Muscle layer of colon (tissue), 2 donors: ENCODE data around the gene ROBO1.
"Not testable (repeated sequence)": the region's sequence is repeated elsewhere in the genome, so short reads cannot be mapped to it uniquely, and the experiment has no call there.

Experiments used
- H3K27ac ChIP-seq: one replicate; pipeline ENCODE4 v1.7.0; 2013; ENCODE audit warnings: low read depth, mild to moderate bottlenecking, low read length, moderate library complexity
- H3K27me3 ChIP-seq, 2 donors: one replicate each; pipeline ENCODE4 v1.7.0; 2013; ENCODE audit warnings: low read length in 2 of 2, mild to moderate bottlenecking in 2 of 2; ENCODE audit not compliant: insufficient read depth in 2 of 2, control insufficient read depth in 1 of 2
- H3K36me3 ChIP-seq: one replicate; pipeline ENCODE4 v1.7.0; 2013; ENCODE audit warnings: mild to moderate bottlenecking, low read length; ENCODE audit not compliant: insufficient read depth
- H3K4me1 ChIP-seq: one replicate; pipeline ENCODE4 v1.7.0; 2013; ENCODE audit warnings: mild to moderate bottlenecking, low read length; ENCODE audit not compliant: insufficient read depth
- H3K4me3 ChIP-seq, 2 donors: one replicate each; pipeline ENCODE4 v1.7.0; 2013; ENCODE audit warnings: low read length in 2 of 2, low read depth in 1 of 2, mild to moderate bottlenecking in 1 of 2, moderate library complexity in 1 of 2
- H3K9ac ChIP-seq: one replicate; pipeline ENCODE4 v1.7.0; 2013; ENCODE audit warnings: low read length
- H3K9me3 ChIP-seq: one replicate; pipeline ENCODE4 v1.7.0; 2013; ENCODE audit warnings: mild to moderate bottlenecking, low read length
- donor health status: abdominal sarcoma.
- donor health status: Adenocarcinoma of cecum.

ROBO1 gene

GRCh38 chr3:78900880-78901279, 866.9 kb downstream of the ROBO1 start:
- Histone ChIP-seq H3K27me3 (no peaks in the 10 kb centered on the region), H3K4me3 (no peak overlapping the region), H3K36me3 (no peaks in the 10 kb centered on the region), H3K9me3 (no peaks in the 10 kb centered on the region), H3K4me1 (no peaks in the 10 kb centered on the region), H3K27ac (no peak overlapping the region), H3K9ac (no peak overlapping the region)

GRCh38 chr3:78900426-78900825, 867.4 kb downstream of the ROBO1 start:
- no peak overlapping the region for H3K27ac ChIP-seq

GRCh38 chr3:78895528-78895927, 872.3 kb downstream of the ROBO1 start:
- no peaks in the 10 kb centered on the region for H3K27me3 ChIP-seq
- no peaks in the 10 kb centered on the region for H3K9me3 ChIP-seq
- no peak overlapping the region for H3K4me3 ChIP-seq
- H3K36me3 ChIP-seq: no peaks in the 10 kb centered on the region
- no peak overlapping the region for H3K9ac ChIP-seq
- H3K27ac ChIP-seq: no peak overlapping the region
- no peaks in the 10 kb centered on the region for H3K4me1 ChIP-seq

More at GRCh38 chr3:78900426-78900825, 867.4 kb downstream of the ROBO1 start:
- H3K36me3 ChIP-seq: no peaks in the 10 kb centered on the region
- no peak overlapping the region for H3K9ac ChIP-seq
- H3K4me1 ChIP-seq: no peaks in the 10 kb centered on the region
- H3K4me3 ChIP-seq: no peak overlapping the region
- no peaks in the 10 kb centered on the region for H3K27me3 ChIP-seq
- no peaks in the 10 kb centered on the region for H3K9me3 ChIP-seq

- no peak overlapping the region for H3K9ac ChIP-seq
Observed at GRCh38 chr3:78894787-78895186, 873.0 kb downstream of the ROBO1 start.

GRCh38 chr3:78893161-78893560, 874.6 kb downstream of the ROBO1 start:
- H3K27me3 ChIP-seq: no peaks in the 10 kb centered on the region
- H3K36me3 ChIP-seq: no peaks in the 10 kb centered on the region
- H3K9me3 ChIP-seq: no peaks in the 10 kb centered on the region
- H3K4me1 ChIP-seq: no peaks in the 10 kb centered on the region
- H3K27ac ChIP-seq: no peak overlapping the region
- H3K4me3 ChIP-seq: no peak overlapping the region
- no peak overlapping the region for H3K9ac ChIP-seq

More at GRCh38 chr3:78894787-78895186, 873.0 kb downstream of the ROBO1 start:
- Histone ChIP-seq H3K27ac (no peak overlapping the region), H3K27me3 (no peaks in the 10 kb centered on the region), H3K4me1 (no peaks in the 10 kb centered on the region), H3K9me3 (no peaks in the 10 kb centered on the region), H3K36me3 (no peaks in the 10 kb centered on the region), H3K4me3 (no peak overlapping the region)

- no peak overlapping the region for H3K27ac ChIP-seq
- H3K4me3 ChIP-seq: no peak overlapping the region
- no peak overlapping the region for H3K9ac ChIP-seq
- no peaks in the 10 kb centered on the region for H3K27me3 ChIP-seq
- H3K9me3 ChIP-seq: no peaks in the 10 kb centered on the region
- H3K4me1 ChIP-seq: no peaks in the 10 kb centered on the region
- no peaks in the 10 kb centered on the region for H3K36me3 ChIP-seq
Observed at GRCh38 chr3:78889348-78889747, 878.5 kb downstream of the ROBO1 start.

- Histone ChIP-seq H3K27ac (no peak overlapping the region), H3K4me1 (no peaks in the 10 kb centered on the region), H3K36me3 (no peaks in the 10 kb centered on the region), H3K9ac (no peak overlapping the region), H3K9me3 (no peaks in the 10 kb centered on the region), H3K27me3 (no peaks in the 10 kb centered on the region), H3K4me3 (no peak overlapping the region)
Observed at GRCh38 chr3:78888635-78889034, 879.2 kb downstream of the ROBO1 start.

GRCh38 chr3:78887547-78888011, 880.2 kb downstream of the ROBO1 start:
- Histone ChIP-seq H3K9me3 (no peaks in the 10 kb centered on the region), H3K27me3 (no peaks in the 10 kb centered on the region), H3K27ac (no peak overlapping the region), H3K36me3 (no peaks in the 10 kb centered on the region), H3K9ac (no peak overlapping the region), H3K4me3 (no peak overlapping the region), H3K4me1 (no peaks in the 10 kb centered on the region)

- no peaks in the 10 kb centered on the region for H3K4me1 ChIP-seq
- no peak overlapping the region for H3K27ac ChIP-seq
- no peak overlapping the region for H3K9ac ChIP-seq
- no peaks in the 10 kb centered on the region for H3K36me3 ChIP-seq
- no peaks in the 10 kb centered on the region for H3K27me3 ChIP-seq
- no peaks in the 10 kb centered on the region for H3K9me3 ChIP-seq
- H3K4me3 ChIP-seq: no peak overlapping the region
Observed at GRCh38 chr3:78887029-78887428, 880.8 kb downstream of the ROBO1 start.

- H3K27me3 ChIP-seq, H3K27ac ChIP-seq, H3K36me3 ChIP-seq, H3K9me3 ChIP-seq, H3K9ac ChIP-seq, H3K4me3 ChIP-seq: not testable (repeated sequence)
- H3K4me1 ChIP-seq: peaks cover 10% of the 10 kb centered on the region
Observed at GRCh38 chr3:78884567-78884966, 883.2 kb downstream of the ROBO1 start.

- no peaks in the 10 kb centered on the region for H3K36me3 ChIP-seq
- no peak overlapping the region for H3K27ac ChIP-seq
- H3K9ac ChIP-seq: no peak overlapping the region
- H3K27me3 ChIP-seq: no peaks in the 10 kb centered on the region
- no peaks in the 10 kb centered on the region for H3K9me3 ChIP-seq
- no peak overlapping the region for H3K4me3 ChIP-seq
- H3K4me1 ChIP-seq: peaks cover 10% of the 10 kb centered on the region
Observed at GRCh38 chr3:78882251-78882650, 885.5 kb downstream of the ROBO1 start.

GRCh38 chr3:78881501-78881900, 886.3 kb downstream of the ROBO1 start:
- Histone ChIP-seq H3K4me3 (no peak overlapping the region), H3K27ac (no peak overlapping the region), H3K27me3 (no peaks in the 10 kb centered on the region)

More at GRCh38 chr3:78881501-78881900, 886.3 kb downstream of the ROBO1 start:
- Histone ChIP-seq H3K9ac (no peak overlapping the region), H3K9me3 (no peaks in the 10 kb centered on the region), H3K4me1 (peaks cover 10% of the 10 kb centered on the region), H3K36me3 (no peaks in the 10 kb centered on the region)
